ENCODE measurements around the gene OAS2. TPM values are rescaled to one million over a fixed set of nuclear protein-coding genes. Genes with fewer than 3 reads are reported as not detected.

The OAS2 gene
- polyA plus RNA-seq, 1 donor from 2014 or later: not detected

DNA sequence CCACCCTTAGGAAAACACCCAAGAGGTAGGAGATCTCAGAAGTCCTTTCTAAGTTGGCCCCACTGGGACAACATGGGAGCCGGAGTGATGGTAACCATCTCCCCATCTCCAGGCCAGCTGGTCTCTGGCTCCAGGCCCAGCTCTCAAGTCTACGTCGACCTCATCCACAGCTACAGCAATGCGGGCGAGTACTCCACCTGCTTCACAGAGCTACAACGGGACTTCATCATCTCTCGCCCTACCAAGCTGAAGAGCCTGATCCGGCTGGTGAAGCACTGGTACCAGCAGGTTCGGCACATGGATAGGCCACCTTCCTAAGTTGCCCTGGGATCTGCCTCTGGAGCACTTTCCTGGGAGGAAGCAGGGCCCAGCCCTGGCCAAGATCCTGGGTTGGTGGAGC, 11.0 kb upstream of the OAS2 start:
- H2AFZ ChIP-seq (ENCODE audit: low read depth, low read length): no peak overlapping the region
- H3K4me2 ChIP-seq (ENCODE audit: low read length): no peak overlapping the region
- H3K27ac ChIP-seq (ENCODE audit: low read length): no peak overlapping the region
- H3K4me3 ChIP-seq (ENCODE audit: low read length): no peak overlapping the region
- no peaks in the 10 kb centered on the region for H3K9me3 ChIP-seq (ENCODE audit: low read length)
- TF ChIP-seq EZH2 (IDR thresholded peaks at IDR 0.05; ENCODE audit: borderline replicate concordance, insufficient read depth, low read length, poor library complexity, severe bottlenecking) (no peak), SMC3 (conservative IDR thresholded peaks at IDR 0.05; ENCODE audit: poor library complexity) (no peak), POLR2AphosphoS5 (IDR thresholded peaks at IDR 0.05) (no peak), TAF1 (IDR thresholded peaks at IDR 0.05; ENCODE audit: low read depth) (no peak), EP300 (conservative IDR thresholded peaks at IDR 0.05; ENCODE audit: poor library complexity, severe bottlenecking) (no peak), RAD21 (conservative IDR thresholded peaks at IDR 0.05) (no peak), MXI1 (conservative IDR thresholded peaks at IDR 0.05; ENCODE audit: poor library complexity, severe bottlenecking) (no peak)
- TF ChIP-seq, protein P1, sequence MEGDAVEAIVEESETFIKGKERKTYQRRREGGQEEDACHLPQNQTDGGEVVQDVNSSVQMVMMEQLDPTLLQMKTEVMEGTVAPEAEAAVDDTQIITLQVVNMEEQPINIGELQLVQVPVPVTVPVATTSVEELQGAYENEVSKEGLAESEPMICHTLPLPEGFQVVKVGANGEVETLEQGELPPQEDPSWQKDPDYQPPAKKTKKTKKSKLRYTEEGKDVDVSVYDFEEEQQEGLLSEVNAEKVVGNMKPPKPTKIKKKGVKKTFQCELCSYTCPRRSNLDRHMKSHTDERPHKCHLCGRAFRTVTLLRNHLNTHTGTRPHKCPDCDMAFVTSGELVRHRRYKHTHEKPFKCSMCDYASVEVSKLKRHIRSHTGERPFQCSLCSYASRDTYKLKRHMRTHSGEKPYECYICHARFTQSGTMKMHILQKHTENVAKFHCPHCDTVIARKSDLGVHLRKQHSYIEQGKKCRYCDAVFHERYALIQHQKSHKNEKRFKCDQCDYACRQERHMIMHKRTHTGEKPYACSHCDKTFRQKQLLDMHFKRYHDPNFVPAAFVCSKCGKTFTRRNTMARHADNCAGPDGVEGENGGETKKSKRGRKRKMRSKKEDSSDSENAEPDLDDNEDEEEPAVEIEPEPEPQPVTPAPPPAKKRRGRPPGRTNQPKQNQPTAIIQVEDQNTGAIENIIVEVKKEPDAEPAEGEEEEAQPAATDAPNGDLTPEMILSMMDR (IDR thresholded peaks at IDR 0.05; ENCODE audit: poor library complexity, severe bottlenecking): no peak
- TF ChIP-seq, protein P2, sequence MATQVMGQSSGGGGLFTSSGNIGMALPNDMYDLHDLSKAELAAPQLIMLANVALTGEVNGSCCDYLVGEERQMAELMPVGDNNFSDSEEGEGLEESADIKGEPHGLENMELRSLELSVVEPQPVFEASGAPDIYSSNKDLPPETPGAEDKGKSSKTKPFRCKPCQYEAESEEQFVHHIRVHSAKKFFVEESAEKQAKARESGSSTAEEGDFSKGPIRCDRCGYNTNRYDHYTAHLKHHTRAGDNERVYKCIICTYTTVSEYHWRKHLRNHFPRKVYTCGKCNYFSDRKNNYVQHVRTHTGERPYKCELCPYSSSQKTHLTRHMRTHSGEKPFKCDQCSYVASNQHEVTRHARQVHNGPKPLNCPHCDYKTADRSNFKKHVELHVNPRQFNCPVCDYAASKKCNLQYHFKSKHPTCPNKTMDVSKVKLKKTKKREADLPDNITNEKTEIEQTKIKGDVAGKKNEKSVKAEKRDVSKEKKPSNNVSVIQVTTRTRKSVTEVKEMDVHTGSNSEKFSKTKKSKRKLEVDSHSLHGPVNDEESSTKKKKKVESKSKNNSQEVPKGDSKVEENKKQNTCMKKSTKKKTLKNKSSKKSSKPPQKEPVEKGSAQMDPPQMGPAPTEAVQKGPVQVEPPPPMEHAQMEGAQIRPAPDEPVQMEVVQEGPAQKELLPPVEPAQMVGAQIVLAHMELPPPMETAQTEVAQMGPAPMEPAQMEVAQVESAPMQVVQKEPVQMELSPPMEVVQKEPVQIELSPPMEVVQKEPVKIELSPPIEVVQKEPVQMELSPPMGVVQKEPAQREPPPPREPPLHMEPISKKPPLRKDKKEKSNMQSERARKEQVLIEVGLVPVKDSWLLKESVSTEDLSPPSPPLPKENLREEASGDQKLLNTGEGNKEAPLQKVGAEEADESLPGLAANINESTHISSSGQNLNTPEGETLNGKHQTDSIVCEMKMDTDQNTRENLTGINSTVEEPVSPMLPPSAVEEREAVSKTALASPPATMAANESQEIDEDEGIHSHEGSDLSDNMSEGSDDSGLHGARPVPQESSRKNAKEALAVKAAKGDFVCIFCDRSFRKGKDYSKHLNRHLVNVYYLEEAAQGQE (IDR thresholded peaks at IDR 0.05; ENCODE audit: borderline replicate concordance): no peak
- H4K20me1 ChIP-seq (ENCODE audit: insufficient read depth): no peaks in the 10 kb centered on the region
- no peaks in the 10 kb centered on the region for H3K36me3 ChIP-seq (ENCODE audit: insufficient read depth, low read length)
- H3K27me3 ChIP-seq (ENCODE audit: insufficient read depth, low read depth, low read length): no peaks in the 10 kb centered on the region
- H3K9ac ChIP-seq (ENCODE audit: low read length): no peak overlapping the region
- H3K79me2 ChIP-seq (replicated peaks; ENCODE audit: insufficient read depth, low read length): no peaks in the 10 kb centered on the region
- no peaks in the 10 kb centered on the region for H3K9me2 ChIP-seq (ENCODE audit: insufficient read depth, low read length)
- no peaks in the 10 kb centered on the region for H3F3A ChIP-seq (ENCODE audit: insufficient read depth, low read length, poor library complexity, severe bottlenecking)

DNA sequence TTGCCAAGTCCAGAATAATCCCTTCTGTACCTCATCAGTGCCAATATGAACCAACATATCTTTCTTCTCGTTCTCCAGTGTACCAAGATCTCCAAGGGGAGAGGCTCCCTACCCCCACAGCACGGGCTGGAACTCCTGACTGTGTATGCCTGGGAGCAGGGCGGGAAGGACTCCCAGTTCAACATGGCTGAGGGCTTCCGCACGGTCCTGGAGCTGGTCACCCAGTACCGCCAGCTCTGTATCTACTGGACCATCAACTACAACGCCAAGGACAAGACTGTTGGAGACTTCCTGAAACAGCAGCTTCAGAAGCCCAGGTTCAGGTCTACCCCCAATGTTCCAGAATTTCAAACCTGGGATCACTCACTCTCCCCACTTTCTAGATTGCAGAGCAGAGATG, 10.5 kb upstream of the OAS2 start:
- no peak for TF ChIP-seq EP300 (conservative IDR thresholded peaks at IDR 0.05; ENCODE audit: poor library complexity, severe bottlenecking)
- TF ChIP-seq, protein P1 (IDR thresholded peaks at IDR 0.05; ENCODE audit: poor library complexity, severe bottlenecking): no peak
- TF ChIP-seq TAF1 (IDR thresholded peaks at IDR 0.05; ENCODE audit: low read depth): no peak
- TF ChIP-seq SMC3 (conservative IDR thresholded peaks at IDR 0.05; ENCODE audit: poor library complexity): no peak
- no peak for TF ChIP-seq POLR2AphosphoS5 (IDR thresholded peaks at IDR 0.05)
- TF ChIP-seq, protein P2 (IDR thresholded peaks at IDR 0.05; ENCODE audit: borderline replicate concordance): no peak
- no peak for TF ChIP-seq EZH2 (IDR thresholded peaks at IDR 0.05; ENCODE audit: borderline replicate concordance, insufficient read depth, low read length, poor library complexity, severe bottlenecking)
- H3K4me2 ChIP-seq (ENCODE audit: low read length): no peak overlapping the region
- no peaks in the 10 kb centered on the region for H3K27me3 ChIP-seq (ENCODE audit: insufficient read depth, low read depth, low read length)
- no peak overlapping the region for H3K9ac ChIP-seq (ENCODE audit: low read length)
- H3K9me3 ChIP-seq (ENCODE audit: low read length): no peaks in the 10 kb centered on the region
- no peaks in the 10 kb centered on the region for H3F3A ChIP-seq (ENCODE audit: insufficient read depth, low read length, poor library complexity, severe bottlenecking)
- no peaks in the 10 kb centered on the region for H3K9me2 ChIP-seq (ENCODE audit: insufficient read depth, low read length)
- H3K4me3 ChIP-seq (ENCODE audit: low read length): no peak overlapping the region
- H2AFZ ChIP-seq (ENCODE audit: low read depth, low read length): no peak overlapping the region
- H3K27ac ChIP-seq (ENCODE audit: low read length): no peak overlapping the region
- no peaks in the 10 kb centered on the region for H3K79me2 ChIP-seq (replicated peaks; ENCODE audit: insufficient read depth, low read length)
- H3K36me3 ChIP-seq (ENCODE audit: insufficient read depth, low read length): no peaks in the 10 kb centered on the region
- H4K20me1 ChIP-seq (ENCODE audit: insufficient read depth): no peaks in the 10 kb centered on the region

Measured in neural cell (in vitro differentiated cells).